ENCODE results near the gene ACTL7A. TPM values are rescaled to one million over a fixed set of nuclear protein-coding genes. Genes with fewer than 3 reads are reported as not detected.

The ACTL7A gene
- total RNA-seq, result not detected

GRCh38 chr9:108861997-108862396 is at the start of gene ACTL7A:
ACTL7A (plus strand) TSS chr9:108862266; CDS start chr9:108862323, 57 bp downstream.
- POLR2A ChIA-PET, result no interaction called here
- no peak for DNase-seq
- Mint-ChIP-seq H3K4me1 (peaks cover 3% of the 10 kb centered on the region), H3K36me3 (ENCODE audit: low read depth) (no peaks in the 10 kb centered on the region), H3K27me3 (no peaks in the 10 kb centered on the region), H3K9me3 (no peaks in the 10 kb centered on the region), H3K27ac (no peak within 1 kb of the TSS), H3K4me3 (no peak within 1 kb of the TSS)
- CTCF ChIA-PET, result no interaction called here

- CTCF ChIA-PET, result no interaction called here
- no peak overlapping the region for H3K4me3 Mint-ChIP-seq
- POLR2A ChIA-PET, result no interaction called here
- no peak for DNase-seq
- H3K36me3 Mint-ChIP-seq (ENCODE audit: low read depth), result no peaks in the 10 kb centered on the region
- H3K27me3 Mint-ChIP-seq, result peaks cover 8% of the 10 kb centered on the region
- H3K27ac Mint-ChIP-seq, result no peak overlapping the region
- no peaks in the 10 kb centered on the region for H3K9me3 Mint-ChIP-seq
- H3K4me1 Mint-ChIP-seq, result peaks cover 2% of the 10 kb centered on the region
Observed at GRCh38 chr9:108812396-108813025, 49.6 kb upstream of the ACTL7A start.

GRCh38 chr9:108813951-108814601 is 48.0 kb upstream of the ACTL7A start:
- DNase-seq, result no peak
- H3K36me3 Mint-ChIP-seq (ENCODE audit: low read depth), result no peaks in the 10 kb centered on the region
- H3K4me1 Mint-ChIP-seq, result peaks cover 2% of the 10 kb centered on the region
- ChIA-PET POLR2A (no interaction called here), CTCF (no interaction called here)
- no peak overlapping the region for H3K4me3 Mint-ChIP-seq
- H3K27ac Mint-ChIP-seq, result no peak overlapping the region
- peaks cover 8% of the 10 kb centered on the region for H3K27me3 Mint-ChIP-seq
- no peaks in the 10 kb centered on the region for H3K9me3 Mint-ChIP-seq

- Mint-ChIP-seq H3K9me3 (no peaks in the 10 kb centered on the region), H3K4me3 (no peak overlapping the region)
- CTCF ChIA-PET, result no interaction called here
Observed at GRCh38 chr9:108815156-108815555, 46.9 kb upstream of the ACTL7A start.

GRCh38 chr9:108816037-108816436 is 46.0 kb upstream of the ACTL7A start:
- Mint-ChIP-seq H3K4me1 (peaks cover 2% of the 10 kb centered on the region), H3K36me3 (ENCODE audit: low read depth) (no peaks in the 10 kb centered on the region), H3K9me3 (no peaks in the 10 kb centered on the region), H3K27ac (no peak overlapping the region), H3K27me3 (peaks cover 8% of the 10 kb centered on the region), H3K4me3 (no peak overlapping the region)
- POLR2A ChIA-PET, result no interaction called here
- DNase-seq, result no peak
- CTCF ChIA-PET, result no interaction called here

More at GRCh38 chr9:108815156-108815555, 46.9 kb upstream of the ACTL7A start:
- H3K36me3 Mint-ChIP-seq (ENCODE audit: low read depth), result no peaks in the 10 kb centered on the region
- no peak for DNase-seq
- POLR2A ChIA-PET, result no interaction called here
- H3K27ac Mint-ChIP-seq, result no peak overlapping the region
- H3K4me1 Mint-ChIP-seq, result peaks cover 2% of the 10 kb centered on the region
- peaks cover 8% of the 10 kb centered on the region for H3K27me3 Mint-ChIP-seq

GRCh38 chr9:108823829-108824228 is 38.2 kb upstream of the ACTL7A start:
- H3K27ac Mint-ChIP-seq, result no peak overlapping the region
- H3K9me3 Mint-ChIP-seq, result peaks cover 6% of the 10 kb centered on the region
- no peak for DNase-seq
- no peak overlapping the region for H3K4me3 Mint-ChIP-seq
- ChIA-PET CTCF (no interaction called here), POLR2A (no interaction called here)
- H3K4me1 Mint-ChIP-seq, result no peaks in the 10 kb centered on the region
- H3K27me3 Mint-ChIP-seq, result peaks cover 5% of the 10 kb centered on the region
- H3K36me3 Mint-ChIP-seq (ENCODE audit: low read depth), result no peaks in the 10 kb centered on the region

- Mint-ChIP-seq H3K27me3 (peaks cover 7% of the 10 kb centered on the region), H3K36me3 (ENCODE audit: low read depth) (no peaks in the 10 kb centered on the region), H3K4me1 (peaks cover 12% of the 10 kb centered on the region), H3K27ac (no peak overlapping the region), H3K4me3 (no peak overlapping the region), H3K9me3 (no peaks in the 10 kb centered on the region)
- POLR2A ChIA-PET, result no interaction called here
- CTCF ChIA-PET, result interaction anchor here (0.6 kb wide), 1 partner anchor 471 kb away, joined by 3 read pairs; no protein-coding TSS in a partner anchor
- no peak for DNase-seq
Observed at GRCh38 chr9:108830272-108830671, 31.8 kb upstream of the ACTL7A start.

- H3K4me1 Mint-ChIP-seq, result peaks cover 12% of the 10 kb centered on the region
- no peaks in the 10 kb centered on the region for H3K36me3 Mint-ChIP-seq (ENCODE audit: low read depth)
- ChIA-PET POLR2A (no interaction called here), CTCF (no interaction called here)
- H3K27ac Mint-ChIP-seq, result no peak overlapping the region
- DNase-seq, result no peak
- peaks cover 7% of the 10 kb centered on the region for H3K27me3 Mint-ChIP-seq
- H3K4me3 Mint-ChIP-seq, result no peak overlapping the region
- no peaks in the 10 kb centered on the region for H3K9me3 Mint-ChIP-seq
Observed at GRCh38 chr9:108831496-108832178, 30.4 kb upstream of the ACTL7A start.

GRCh38 chr9:108832179-108832500 is 29.9 kb upstream of the ACTL7A start:
- Mint-ChIP-seq H3K36me3 (ENCODE audit: low read depth) (no peaks in the 10 kb centered on the region), H3K9me3 (no peaks in the 10 kb centered on the region), H3K4me1 (peaks cover 12% of the 10 kb centered on the region), H3K4me3 (no peak overlapping the region), H3K27me3 (peaks cover 7% of the 10 kb centered on the region), H3K27ac (no peak overlapping the region)
- ChIA-PET CTCF (no interaction called here), POLR2A (no interaction called here)
- no peak for DNase-seq

- no peak for DNase-seq
- peaks cover 12% of the 10 kb centered on the region for H3K4me1 Mint-ChIP-seq
- H3K4me3 Mint-ChIP-seq, result no peak overlapping the region
- no peaks in the 10 kb centered on the region for H3K36me3 Mint-ChIP-seq (ENCODE audit: low read depth)
- peaks cover 3% of the 10 kb centered on the region for H3K27me3 Mint-ChIP-seq
- no peaks in the 10 kb centered on the region for H3K9me3 Mint-ChIP-seq
- H3K27ac Mint-ChIP-seq, result no peak overlapping the region
- POLR2A ChIA-PET, result no interaction called here
- CTCF ChIA-PET, result no interaction called here
Observed at GRCh38 chr9:108834959-108835665, 27.0 kb upstream of the ACTL7A start.

- Mint-ChIP-seq H3K27ac (no peak overlapping the region), H3K4me3 (no peak overlapping the region), H3K9me3 (no peaks in the 10 kb centered on the region), H3K27me3 (no peaks in the 10 kb centered on the region), H3K36me3 (ENCODE audit: low read depth) (no peaks in the 10 kb centered on the region), H3K4me1 (peaks cover 7% of the 10 kb centered on the region)
- CTCF ChIA-PET, result no interaction called here
- no peak for DNase-seq
- POLR2A ChIA-PET, result no interaction called here
Observed at GRCh38 chr9:108835831-108836230, 26.2 kb upstream of the ACTL7A start.

GRCh38 chr9:108836319-108836718 is 25.7 kb upstream of the ACTL7A start:
- ChIA-PET CTCF (interaction anchor here (0.9 kb wide), 1 partner anchor 18 kb away, joined by 3 read pairs; no protein-coding TSS in a partner anchor), POLR2A (no interaction called here)
- DNase-seq, result no peak
- H3K27ac Mint-ChIP-seq, result no peak overlapping the region
- no peaks in the 10 kb centered on the region for H3K27me3 Mint-ChIP-seq
- no peaks in the 10 kb centered on the region for H3K36me3 Mint-ChIP-seq (ENCODE audit: low read depth)
- peaks cover 6% of the 10 kb centered on the region for H3K4me1 Mint-ChIP-seq
- H3K4me3 Mint-ChIP-seq, result no peak overlapping the region
- no peaks in the 10 kb centered on the region for H3K9me3 Mint-ChIP-seq

- Mint-ChIP-seq H3K36me3 (ENCODE audit: low read depth) (no peaks in the 10 kb centered on the region), H3K9me3 (no peaks in the 10 kb centered on the region), H3K4me1 (peaks cover 6% of the 10 kb centered on the region), H3K27ac (no peak overlapping the region), H3K4me3 (no peak overlapping the region), H3K27me3 (no peaks in the 10 kb centered on the region)
- CTCF ChIA-PET, result interaction anchor here (0.9 kb wide), 1 partner anchor 18 kb away, joined by 3 read pairs; no protein-coding TSS in a partner anchor
- DNase-seq, result no peak
- POLR2A ChIA-PET, result no interaction called here
Observed at GRCh38 chr9:108836781-108837180, 25.3 kb upstream of the ACTL7A start.
